Activated CD4-positive, alpha-beta T cell treated with anti-CD3 and anti-CD28 coated beads, Interleukin-2, amount 50 U/mL, for 4 hours (primary cell): Measurements from ENCODE around the gene DCTN3.

Source experiments
- DNase-seq, 2 experiments: peaks; one replicate each; pipeline ENCODE4 v3.0.0-alpha.2; 2020

Gene DCTN3

DNA sequence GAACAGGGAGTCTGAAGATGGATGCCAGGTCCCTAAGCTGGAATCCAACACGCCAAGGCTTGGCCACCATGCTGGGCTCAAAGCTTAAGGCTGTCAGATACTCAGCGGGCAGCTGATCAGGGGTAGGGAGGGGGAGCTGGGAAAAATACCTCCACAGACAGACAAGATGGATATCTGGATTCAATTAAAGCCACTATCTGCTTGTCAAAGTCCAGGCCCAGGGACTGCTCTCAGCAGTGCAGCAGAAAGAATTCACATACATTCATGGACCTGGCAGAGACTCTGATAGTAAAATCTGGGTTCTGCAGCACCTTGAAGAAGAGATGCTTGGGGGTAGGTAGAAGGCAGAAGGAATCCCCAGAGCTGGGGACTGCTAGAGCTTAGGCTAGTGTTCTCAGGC, 5.2 kb downstream of the DCTN3 start:
- DNase-seq: no peak

DNA sequence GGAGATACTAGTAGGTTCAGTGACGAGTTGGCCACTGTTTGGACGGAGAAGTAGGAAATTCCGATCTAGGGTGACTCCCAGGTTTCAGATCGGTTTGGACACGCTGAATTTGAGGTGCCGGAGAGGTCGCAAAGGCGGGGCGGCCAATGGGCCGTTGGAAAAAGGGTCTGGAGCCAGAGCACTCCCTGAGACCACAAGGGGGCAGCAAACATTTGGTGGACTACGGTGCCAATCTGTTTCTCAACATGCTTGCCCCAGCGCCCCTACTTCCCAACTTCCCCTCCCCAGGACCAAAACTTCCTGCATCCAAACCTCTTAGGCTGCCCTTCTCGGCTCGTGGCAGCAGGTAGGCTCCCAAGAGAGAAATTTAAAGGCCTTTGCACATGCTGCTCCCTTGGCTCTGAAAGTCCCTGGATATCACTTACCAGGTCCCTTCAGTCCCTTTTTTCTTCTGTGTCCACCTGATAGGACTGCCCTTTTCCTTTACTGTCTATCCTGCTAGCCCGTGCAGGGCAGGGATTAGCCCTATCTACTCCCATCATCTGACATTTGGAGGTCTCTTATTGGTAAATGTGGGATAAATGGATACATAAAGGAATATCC, 7.4 kb downstream of the DCTN3 start:
- DNase-seq: peak; percentile 50 to 54

DNA sequence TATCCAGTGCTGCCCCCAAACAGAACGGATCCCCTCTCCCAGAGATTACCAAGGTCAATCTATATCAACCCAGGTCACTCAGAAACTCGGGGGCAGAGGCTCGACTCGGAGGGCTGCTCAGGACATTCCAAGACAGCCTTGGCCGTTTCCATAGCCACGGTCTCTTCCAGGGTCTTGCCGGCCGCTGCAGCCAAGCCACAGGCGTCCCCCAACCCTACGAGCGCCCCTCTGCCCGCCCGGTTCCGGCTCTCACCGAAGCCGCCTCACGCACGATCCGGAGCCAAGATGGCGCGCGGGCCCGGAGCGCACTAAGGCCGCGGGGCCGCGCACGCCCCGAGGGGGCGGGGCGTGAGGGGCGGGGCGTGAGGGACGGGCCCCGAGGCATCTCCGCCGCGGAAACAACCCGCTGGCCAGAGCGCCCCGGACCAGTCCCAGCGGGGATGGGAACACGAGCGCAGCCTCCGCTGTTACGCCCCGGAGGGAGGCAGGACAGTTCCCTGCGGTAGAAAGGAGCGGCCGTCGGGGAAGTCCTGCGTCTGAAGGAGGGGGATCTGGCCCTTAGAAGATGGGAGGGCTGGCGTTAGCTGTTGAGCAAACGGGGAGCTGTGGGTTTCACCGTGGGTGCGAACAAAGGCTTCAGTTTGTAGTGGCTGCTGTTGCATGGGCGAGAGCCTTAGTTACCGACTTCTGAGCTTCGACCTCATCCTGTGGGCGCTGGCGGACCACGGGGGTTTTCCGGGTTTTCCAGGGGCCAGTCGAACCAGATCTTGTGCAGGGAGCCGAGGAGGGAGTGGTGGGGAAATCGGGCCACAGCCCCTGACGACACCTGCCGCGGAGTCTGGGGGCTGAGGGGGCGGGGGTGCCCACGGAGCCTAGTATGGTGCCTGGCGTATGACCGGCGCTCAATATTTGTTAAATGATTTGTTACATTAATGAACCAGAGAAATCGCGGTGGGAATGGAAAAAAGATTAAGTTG, 8.2 kb downstream of the DCTN3 start, which contains the start of gene RPP25L:
RPP25L (minus strand) TSS at position 287 of the 977 bp plus-strand sequence. CDS start 801 bp downstream, outside the sequence.
- peak; percentile 68 to 72 for DNase-seq

DNA sequence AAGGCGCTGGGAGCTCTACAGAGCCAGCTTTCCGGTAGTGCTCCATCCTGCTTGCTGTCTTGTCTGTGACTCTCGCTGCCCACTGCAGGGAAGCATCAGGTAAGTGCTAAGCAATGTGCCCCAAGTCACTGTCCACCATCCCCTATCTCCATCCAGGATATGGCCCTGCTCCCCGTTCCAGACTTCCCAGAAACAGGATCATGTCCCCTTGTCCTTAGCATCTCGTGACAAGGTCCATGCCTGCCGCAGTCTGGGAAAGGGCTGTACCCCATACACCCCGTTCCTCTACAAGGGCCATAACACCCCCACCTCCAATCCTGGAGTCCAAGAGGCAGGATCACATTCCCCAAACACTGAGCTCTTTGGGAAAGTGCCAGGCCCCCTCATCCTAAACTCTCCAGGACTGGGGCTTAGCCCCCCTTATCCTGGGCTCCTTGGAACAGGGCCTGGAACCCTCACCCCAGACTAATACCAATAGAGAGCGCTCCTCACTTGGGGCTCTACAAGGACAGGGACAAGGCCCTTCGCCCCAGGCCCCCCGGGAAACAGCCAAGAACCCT, 9.0 kb downstream of the DCTN3 start:
- DNase-seq: no peak

DNA sequence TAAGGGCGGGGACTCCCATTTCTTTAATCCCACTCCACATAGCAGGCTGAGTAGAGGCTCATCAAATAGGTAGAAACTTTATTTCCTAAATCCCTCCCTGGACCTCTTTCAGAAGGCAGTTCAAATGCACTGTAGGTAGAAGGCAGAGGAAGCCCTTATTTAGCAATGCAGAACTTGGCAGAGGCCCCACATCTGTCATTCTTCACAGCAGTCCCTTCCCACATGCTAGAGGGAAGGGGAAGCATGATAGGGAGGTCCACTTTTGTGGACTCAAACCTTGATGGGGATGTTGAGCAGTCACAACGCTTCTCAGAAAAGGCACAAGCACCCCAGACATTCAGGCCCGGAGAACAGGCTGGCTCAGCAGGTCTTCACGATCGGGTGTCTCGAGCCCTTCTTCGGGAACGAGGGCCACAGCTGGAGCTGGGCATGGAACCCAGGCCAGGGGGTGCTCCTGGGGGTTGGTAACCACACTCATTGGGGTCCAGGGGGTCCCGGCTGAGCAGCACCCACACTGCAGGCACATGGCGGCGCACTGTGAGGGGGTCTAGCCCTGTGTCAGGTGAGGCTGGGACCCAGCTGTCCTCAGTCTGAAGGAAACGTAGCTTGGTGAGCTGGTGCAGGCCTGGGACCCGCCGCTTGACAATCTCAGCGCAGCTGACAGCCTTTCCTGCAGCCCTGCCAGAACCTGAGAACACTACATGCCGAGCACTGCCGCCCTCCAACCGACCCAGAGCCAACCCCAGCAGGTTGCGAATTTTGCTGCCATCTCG, 9.7 kb downstream of the DCTN3 start:
- DNase-seq: no peak

DNA sequence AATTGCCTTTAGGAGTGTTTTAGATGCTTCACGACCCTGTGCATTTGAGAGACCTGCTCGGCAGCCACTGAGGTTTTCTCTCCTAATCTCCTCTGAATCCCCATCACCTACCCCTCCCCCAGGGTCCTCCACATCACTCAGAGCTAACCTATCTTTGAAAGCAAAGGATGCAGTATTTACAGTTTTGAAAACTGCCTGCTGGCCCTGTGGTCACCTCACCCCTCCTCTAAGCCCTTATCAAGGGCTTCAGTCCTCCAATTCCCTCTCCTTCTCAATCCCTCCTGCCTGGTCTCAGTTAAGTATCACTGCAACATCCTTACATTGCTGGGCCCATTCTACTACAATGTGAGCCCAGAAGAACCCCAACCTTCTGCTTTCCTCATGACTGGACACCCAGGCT, 13.0 kb downstream of the DCTN3 start:
- DNase-seq: no peak

DNA sequence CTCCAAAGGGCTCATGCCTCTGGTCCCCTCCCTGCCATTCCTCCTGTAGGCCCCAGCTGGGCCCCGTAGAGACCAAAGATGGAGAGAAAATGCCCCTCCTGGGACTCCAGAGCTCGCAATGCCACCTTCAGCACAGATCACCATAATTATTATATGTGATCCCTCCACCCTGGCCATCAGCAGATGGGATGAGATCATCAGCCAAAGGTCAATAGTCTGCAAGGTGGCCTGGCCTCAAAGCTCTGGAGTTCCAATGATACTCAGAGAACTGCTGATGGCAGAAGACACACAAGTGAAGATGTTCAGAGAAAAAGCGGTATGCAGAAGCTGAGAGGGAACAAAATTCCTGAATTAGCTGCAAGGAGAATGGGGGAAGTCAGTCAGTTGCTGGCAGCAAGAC, 13.4 kb downstream of the DCTN3 start:
- DNase-seq: no peak

DNA sequence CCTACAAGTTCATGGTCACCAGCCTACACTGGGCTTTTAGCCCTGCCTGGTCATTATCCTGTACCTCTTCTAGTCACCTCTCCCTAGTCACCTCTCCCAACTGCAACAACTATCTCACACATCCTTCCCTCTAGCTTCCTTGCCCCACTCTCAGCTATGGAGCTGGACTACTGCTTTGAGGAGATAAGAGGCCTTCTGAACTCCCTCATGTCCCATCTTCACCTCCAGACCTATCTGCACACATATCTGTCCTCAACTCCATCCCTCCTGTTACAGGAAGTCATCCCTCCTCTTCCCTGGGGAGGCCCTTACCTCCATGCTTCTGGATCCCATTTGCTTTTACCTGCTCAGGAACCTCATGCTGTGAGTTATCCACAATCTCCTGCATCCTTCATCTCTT, 14.1 kb downstream of the DCTN3 start:
- DNase-seq: no peak

DNA sequence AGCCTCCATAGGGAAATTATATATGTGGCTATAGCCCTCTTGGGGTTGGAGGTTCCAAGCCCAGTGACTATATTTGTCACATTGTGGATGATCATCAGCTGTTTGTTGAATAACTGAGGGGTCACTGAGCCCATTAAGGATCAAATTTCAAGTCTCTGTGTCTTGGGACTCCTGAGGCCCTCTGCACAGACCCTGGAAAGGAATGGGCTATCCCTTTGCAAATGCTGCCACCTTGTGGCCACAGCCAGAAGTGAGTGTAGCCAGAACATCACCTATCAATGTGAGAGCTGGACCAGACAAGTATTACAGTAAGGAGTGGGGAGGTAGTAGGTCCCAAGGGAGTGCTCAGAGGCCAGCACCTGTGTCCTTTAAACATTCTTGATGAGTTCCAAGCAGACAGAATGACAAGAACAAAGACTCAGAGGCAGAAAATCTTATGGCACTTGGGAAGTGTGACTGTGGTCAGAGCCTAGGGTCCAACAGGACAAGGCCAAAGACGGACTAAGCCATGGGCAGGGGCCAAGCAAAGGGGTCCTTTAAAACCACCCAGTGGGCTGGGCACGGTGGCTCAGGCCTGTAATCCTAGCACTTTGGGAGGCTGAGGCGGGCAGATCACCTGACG, 16.6 kb downstream of the DCTN3 start:
- peak; percentile 75 to 79 for DNase-seq

DNA sequence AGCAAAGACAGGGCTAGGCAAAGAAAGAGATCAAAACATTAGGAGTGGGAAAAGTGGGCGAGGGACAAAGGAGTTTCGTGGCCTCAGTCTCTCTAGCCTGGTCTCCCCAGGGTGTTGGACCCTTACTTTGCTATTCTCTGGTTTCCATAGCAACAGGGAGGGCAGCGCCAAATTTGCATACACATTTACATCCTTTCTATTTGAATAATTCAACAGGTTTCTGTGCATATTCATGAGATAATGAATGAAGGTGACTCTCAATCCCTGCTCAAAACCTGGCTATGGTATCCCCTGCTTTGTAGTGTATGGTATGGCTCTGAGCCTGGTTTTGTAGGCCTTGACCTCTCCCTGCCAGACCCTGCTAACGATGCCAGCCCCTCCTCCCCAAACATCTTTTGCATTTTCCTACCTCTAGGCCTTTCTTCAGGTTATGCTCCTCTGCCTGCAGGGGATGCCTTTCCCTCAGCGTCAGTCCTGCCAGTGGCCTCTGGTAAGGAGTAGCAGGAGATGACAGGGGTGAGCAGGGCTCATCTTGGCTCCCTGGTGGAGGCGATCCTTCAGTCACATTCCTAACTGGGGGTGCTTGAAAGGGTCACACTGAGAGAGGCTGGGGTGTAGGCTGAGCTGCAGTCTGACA, 18.2 kb downstream of the DCTN3 start:
- DNase-seq: no peak

DNA sequence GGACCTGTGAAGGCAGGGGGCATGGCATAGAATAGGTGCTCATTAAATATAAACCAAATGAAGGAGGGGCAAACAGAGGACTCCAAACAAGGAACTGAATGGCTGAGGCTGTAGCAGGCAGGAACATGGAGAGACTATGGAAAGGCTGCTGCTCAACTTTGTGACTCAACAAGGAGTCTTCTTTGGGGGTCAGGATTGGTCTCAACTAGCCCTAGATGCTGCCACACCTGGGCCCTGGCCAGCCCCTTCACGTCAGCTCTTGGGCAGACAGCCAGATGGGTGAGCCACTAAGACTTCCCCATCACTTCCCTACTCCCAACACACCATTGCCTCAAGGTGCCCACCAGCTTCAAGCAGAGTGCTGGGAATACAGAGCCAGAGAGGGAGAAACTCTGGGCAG, 19.4 kb downstream of the DCTN3 start:
- DNase-seq: no peak

DNA sequence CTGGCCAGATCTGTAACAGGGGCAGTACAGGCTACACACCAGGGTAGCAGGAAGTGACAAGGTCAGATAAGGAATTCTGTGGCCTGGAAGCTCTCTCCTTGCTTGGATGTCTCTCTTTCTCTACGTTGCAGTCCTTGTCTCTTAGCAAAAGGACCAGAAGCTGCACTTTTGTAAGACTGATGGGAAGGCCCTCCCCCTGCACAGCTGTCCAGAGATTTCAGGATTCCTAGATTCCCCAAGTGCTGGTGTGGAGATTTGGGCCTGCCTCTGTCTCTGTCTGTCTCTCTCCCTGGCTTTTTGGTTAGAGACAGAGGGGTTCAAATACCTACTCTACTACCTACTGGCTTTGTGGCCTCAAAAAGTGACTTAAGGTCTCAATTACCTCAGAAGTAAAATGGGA, 20.7 kb downstream of the DCTN3 start:
- no peak for DNase-seq

DNA sequence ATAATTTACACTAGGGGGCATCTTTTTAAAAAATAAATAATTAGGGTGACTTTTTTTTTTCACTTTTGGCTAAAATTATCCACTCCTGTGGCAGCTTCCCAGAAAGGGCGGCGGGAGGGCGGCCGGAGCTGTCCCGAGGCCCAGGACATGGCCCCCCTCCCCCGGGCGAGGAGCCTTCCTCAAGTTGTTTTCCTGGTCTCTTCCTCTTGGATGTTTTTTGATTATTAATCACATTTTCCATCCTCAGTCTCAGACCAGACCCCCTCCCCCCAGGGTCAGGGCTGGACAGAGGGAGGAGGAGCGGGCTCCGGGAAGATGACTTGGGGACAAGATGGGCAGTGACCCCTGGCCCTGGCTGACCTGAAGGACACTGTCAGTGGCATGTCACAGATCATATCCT, 26.1 kb downstream of the DCTN3 start:
- no peak for DNase-seq

DNA sequence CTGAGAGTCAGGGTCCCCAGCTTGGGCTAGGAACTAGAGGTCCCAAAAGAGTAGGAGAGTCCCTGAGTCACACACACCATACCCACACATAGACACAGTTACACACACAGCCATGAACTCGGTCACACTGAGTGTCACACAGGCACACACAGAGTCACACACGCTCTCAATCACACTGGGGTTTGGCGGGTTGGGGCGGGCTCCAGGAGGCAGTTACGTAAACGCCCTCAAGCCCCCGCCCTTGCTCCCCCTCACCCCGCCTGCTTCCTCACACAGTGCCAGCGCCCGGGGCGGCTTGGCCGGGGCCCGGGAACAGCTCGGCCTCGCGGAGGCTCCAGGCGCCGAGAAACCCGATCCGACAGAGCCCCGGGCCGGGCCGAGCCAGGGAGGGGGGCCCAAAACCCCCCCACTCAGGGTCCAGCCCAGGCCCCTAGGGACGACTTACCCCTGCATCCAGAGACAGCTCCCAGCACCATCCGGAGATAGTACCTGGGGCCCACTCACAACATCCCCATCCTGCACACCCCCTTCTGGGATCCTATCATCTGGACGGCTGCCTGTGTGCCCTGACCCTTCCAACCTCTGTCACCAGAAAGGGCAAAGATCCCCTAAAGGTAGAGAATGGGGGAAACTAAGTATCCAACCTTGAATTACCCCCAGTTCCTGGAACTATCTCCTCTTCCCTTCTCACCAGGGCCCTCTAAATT, 27.2 kb downstream of the DCTN3 start:
- no peak for DNase-seq

DNA sequence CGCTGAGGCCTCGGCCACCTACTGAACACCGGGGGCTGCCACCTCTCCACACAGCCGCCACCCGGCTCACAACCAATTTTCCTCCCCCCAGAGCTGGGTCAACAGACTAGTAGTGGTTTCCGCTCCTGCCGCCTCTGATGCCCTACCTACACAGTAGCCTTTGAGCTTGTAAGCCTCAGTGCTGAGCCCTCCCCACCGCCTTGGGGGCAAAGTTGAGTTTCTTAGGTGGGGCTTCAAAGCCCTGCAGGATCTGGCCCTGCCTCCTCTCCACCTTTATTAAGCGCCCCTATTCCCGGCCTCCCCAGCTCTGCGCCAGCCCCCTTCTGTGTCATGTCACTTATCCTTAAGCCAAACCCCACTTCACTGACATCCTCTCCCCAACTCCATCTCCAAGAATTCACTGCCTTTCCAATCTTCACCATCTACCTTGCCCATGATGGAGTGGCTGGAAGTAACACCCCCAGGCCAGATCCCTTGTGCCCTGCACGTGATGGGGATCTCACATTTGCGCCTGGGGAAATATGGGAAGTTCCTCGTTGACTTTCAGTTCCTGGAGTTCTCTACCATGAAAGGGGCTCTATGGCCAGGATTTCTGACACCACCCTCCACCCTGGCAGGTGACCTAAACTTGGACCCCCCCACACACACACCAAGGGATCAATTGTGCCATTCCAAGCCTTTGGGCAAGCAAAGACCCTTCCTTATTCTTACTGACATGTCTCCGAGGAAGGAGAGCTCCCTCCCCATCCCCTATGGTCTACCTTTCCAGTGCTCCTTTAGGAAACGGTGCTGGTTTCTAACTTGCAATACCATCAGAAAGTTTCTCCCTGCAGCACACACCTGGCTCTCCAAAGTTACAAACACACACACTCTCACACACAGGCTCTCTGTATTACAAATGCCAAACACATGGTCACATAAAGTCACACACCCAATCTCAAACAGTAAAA, 28.1 kb downstream of the DCTN3 start:
- no peak for DNase-seq

DNA sequence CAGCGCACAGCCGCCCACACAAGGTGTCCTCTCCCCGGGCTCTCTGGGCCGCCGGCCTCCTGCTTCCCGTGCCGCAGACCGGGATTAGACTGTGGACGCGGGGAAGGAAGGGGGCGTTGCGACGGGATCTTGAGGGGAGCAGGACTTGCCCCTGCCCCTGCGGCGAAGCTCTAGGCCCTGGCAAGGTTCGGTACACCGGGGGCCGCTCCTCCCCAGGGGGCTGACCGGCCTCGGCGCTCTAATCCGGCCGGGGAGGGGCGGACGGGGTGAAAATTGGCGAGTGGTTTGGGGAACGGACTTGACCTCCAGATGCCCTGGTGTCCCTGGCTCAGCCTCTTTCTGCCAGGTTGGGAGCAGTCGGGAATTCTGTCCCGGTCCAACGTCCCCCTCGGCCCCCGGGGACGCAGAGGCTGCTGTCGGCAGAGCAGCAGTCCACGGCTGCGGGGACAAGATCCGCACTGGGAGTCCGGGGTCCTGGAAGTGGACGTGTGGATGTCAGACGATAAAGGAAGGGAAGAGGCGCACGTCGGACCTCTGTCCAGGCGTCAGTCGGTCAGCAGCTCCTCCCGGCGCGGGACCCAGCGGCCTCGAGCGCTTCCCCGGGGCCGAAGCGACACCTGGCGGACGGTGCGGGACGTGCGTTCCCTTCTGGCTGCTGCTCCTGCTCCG, 28.9 kb downstream of the DCTN3 start:
- DNase-seq: peak; percentile 73 to 77

DNA sequence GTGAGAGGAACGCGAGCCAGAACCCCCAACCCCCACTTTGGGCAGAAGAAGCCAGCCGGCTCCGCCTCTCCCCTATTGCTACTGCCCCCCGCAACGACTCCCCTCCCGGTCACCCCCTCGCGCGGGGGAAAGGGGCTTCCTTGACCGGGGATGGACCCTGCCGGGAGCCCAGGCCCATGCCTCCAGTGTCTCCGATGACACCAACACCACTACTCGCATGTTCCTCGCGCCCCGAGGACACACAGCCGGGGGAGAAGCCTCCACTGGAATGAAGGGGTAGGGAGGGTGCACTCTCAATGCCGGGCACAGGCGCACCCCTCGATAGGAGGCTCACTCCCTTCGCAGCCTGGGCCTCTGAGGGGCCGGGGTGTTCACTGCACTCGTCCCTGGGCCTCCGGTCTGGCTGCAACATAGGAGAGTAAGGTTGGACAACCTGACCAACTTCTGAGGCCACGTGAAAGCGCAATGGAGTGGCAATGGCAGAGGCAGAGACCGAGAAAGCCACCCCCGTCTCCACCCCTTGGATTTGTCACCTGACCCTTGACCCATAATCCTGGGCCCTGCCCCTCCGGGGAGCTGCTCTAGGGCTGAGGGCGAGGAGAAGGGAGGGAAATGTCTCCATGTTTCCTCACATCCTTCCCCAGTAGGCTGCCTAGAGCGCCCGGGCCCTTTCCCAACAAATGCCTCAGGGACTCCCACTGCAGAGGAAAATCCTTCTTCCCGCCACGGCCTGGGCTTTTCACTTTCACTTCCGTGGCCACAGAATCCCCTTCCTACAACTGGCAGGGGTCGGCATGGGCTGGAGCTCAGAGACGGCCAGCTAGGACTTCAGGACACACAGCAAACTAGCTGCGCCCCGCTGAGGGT, 29.7 kb downstream of the DCTN3 start:
- DNase-seq: no peak

DNA sequence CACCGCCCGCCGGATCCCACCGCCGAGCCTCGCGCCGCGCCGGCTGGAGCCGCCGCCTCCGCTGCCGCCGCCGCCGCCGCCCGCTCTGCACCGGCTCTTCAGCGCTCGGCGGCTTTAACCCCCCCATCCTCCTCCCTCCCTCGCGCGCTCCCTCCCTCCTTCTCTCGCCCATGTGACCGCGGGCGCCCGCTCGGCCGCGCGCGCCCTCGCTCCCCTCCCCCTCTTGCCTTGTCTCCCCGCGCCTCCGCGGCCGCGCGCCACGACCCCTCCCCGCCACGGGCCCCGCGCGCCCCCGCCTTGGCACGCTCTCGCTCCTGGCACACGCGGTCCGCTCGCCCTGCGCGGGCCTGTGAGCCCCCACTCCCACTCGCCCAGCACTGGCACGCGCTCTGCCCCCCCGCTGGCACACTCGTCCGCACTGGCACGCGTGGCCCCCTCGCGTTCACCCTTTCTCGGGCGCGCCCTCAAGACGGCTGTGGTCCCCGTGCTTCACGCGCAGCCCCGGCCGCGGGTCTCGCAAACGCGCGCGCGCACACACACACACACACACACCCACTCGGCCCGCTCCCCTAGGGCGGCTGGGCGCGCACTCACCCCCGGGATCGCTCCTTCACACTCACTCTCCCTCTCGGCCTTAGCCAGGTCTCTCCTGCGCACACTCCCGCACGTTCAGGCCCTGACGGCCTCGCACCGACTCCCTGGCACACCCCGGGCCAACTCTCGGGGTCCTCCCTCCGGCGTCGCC, 30.5 kb downstream of the DCTN3 start, which contains the start of gene CNTFR:
CNTFR (minus strand) TSS at position 89 of the 745 bp plus-strand sequence. CDS start 20,743 bp downstream, outside the sequence.
- DNase-seq: no peak
